Anterior cingulate cortex (tissue), 58 donors: Measurements from ENCODE around the gene TNFSF18.
"Not testable (repeated sequence)": the region's sequence is repeated elsewhere in the genome, so short reads cannot be mapped to it uniquely, and the experiment has no call there.

Experiments used
- DNase-seq, 58 donors: peaks; one replicate each; lab custom pipeline; 2025; lab: John Stamatoyannopoulos, UW

TNFSF18 gene

GRCh38 chr1:173050865-173051264 is at the start of gene TNFSF18:
Gene TNFSF18 (minus strand): TSS chr1:173050941. CDS start chr1:173050896, 45 bp downstream.
- no peak for DNase-seq

GRCh38 chr1:173099166-173099565 is 48.4 kb upstream of the TNFSF18 start:
- DNase-seq = no peak

GRCh38 chr1:173098117-173098516 is 47.4 kb upstream of the TNFSF18 start:
- DNase-seq = no peak

GRCh38 chr1:173097001-173097400 is 46.3 kb upstream of the TNFSF18 start:
- DNase-seq = no peak

GRCh38 chr1:173095632-173096031 is 44.9 kb upstream of the TNFSF18 start:
- DNase-seq = no peak

- no peak for DNase-seq
Measured at GRCh38 chr1:173094541-173094940, 43.8 kb upstream of the TNFSF18 start.

- DNase-seq = no peak
Measured at GRCh38 chr1:173093691-173094445, 43.1 kb upstream of the TNFSF18 start.

- no peak for DNase-seq
Measured at GRCh38 chr1:173084292-173084691, 33.6 kb upstream of the TNFSF18 start.

GRCh38 chr1:173082913-173083312 is 32.2 kb upstream of the TNFSF18 start:
- no peak for DNase-seq

- not testable (repeated sequence) for DNase-seq
Measured at GRCh38 chr1:173074217-173074616, 23.5 kb upstream of the TNFSF18 start.

- no peak for DNase-seq
Measured at GRCh38 chr1:173064011-173064410, 13.3 kb upstream of the TNFSF18 start.

- no peak for DNase-seq
Measured at GRCh38 chr1:173063171-173063570, 12.4 kb upstream of the TNFSF18 start.

- no peak for DNase-seq
Measured at GRCh38 chr1:173062150-173062938, 11.6 kb upstream of the TNFSF18 start.

GRCh38 chr1:173058556-173058955 is 7.8 kb upstream of the TNFSF18 start:
- DNase-seq = no peak

GRCh38 chr1:173057984-173058383 is 7.2 kb upstream of the TNFSF18 start:
- no peak for DNase-seq

GRCh38 chr1:173056365-173056764 is 5.6 kb upstream of the TNFSF18 start:
- DNase-seq = no peak

GRCh38 chr1:173052681-173053196 is 2.0 kb upstream of the TNFSF18 start:
- DNase-seq = no peak

- DNase-seq = no peak
Measured at GRCh38 chr1:173049322-173049633, 1.5 kb downstream of the TNFSF18 start.

- DNase-seq = peak in 1 of 58 donors; percentile 0
Measured at GRCh38 chr1:173048621-173049321, 2.0 kb downstream of the TNFSF18 start.

- no peak for DNase-seq
Measured at GRCh38 chr1:173044656-173045055, 6.1 kb downstream of the TNFSF18 start.

GRCh38 chr1:173043253-173043652 is 7.5 kb downstream of the TNFSF18 start:
- DNase-seq = no peak
